DND-41 (cell line): ENCODE measurements around the gene MCRS1.

ENCODE experiments used
- CTCF ChIP-seq: IDR thresholded peaks from 2 replicates; pipeline ENCODE4 v1.5.1; 2012; ENCODE audit warnings: borderline replicate concordance, low read length, moderate library complexity, mild to moderate bottlenecking; ENCODE audit not compliant: poor library complexity, severe bottlenecking; ENCODE audit errors: extremely low read depth
- EZH2 ChIP-seq: IDR thresholded peaks from 3 replicates; pipeline ENCODE4 v1.6.1; 2012; ENCODE audit warnings: borderline replicate concordance, low read depth, mild to moderate bottlenecking, moderate library complexity, low read length, inconsistent platforms; ENCODE audit not compliant: severe bottlenecking

- TF ChIP-seq EZH2 (no peak), CTCF (no peak)
These were observed 13.7 kb downstream of the MCRS1 start for GRCh38 chr12:49554266-49554665.
